Ishikawa (cell line): Measurements from ENCODE around the gene CRB1.

Experiments used
- CEBPB ChIP-seq: IDR thresholded peaks from 2 replicates; pipeline ENCODE4 v1.6.1; 2012
- CREB1 ChIP-seq: IDR thresholded peaks from 2 replicates; pipeline ENCODE4 v1.6.1; 2012; ENCODE audit warnings: low read depth
- EGR1 ChIP-seq: IDR thresholded peaks from 2 replicates; pipeline ENCODE4 v1.6.1; 2012
- EP300 ChIP-seq: IDR thresholded peaks from 2 replicates; pipeline ENCODE4 v1.6.1; 2012; ENCODE audit warnings: borderline replicate concordance
- FOXM1 ChIP-seq: IDR thresholded peaks from 2 replicates; pipeline ENCODE4 v1.6.1; 2012; ENCODE audit warnings: low read depth, borderline replicate concordance
- MAX ChIP-seq: IDR thresholded peaks from 2 replicates; pipeline ENCODE4 v1.6.1; 2012
- NFIC ChIP-seq: IDR thresholded peaks from 2 replicates; pipeline ENCODE4 v1.6.1; 2012
- RAD21 ChIP-seq: IDR thresholded peaks from 2 replicates; pipeline ENCODE4 v1.6.1; 2012; ENCODE audit warnings: low read depth
- REST ChIP-seq: IDR thresholded peaks from 2 replicates; pipeline ENCODE4 v1.6.1; 2012; ENCODE audit warnings: low read depth, mild to moderate bottlenecking
- TAF1 ChIP-seq: IDR thresholded peaks from 2 replicates; pipeline ENCODE4 v1.6.1; 2012; ENCODE audit warnings: low read depth, mild to moderate bottlenecking
- TCF12 ChIP-seq: IDR thresholded peaks from 2 replicates; pipeline ENCODE4 v1.6.1; 2012; ENCODE audit warnings: low read depth
- TEAD4 ChIP-seq: IDR thresholded peaks from 2 replicates; pipeline ENCODE4 v1.6.1; 2012
- USF1 ChIP-seq: IDR thresholded peaks from 2 replicates; pipeline ENCODE4 v1.6.1; 2012
- YY1 ChIP-seq: IDR thresholded peaks from 2 replicates; pipeline ENCODE4 v1.6.1; 2012; ENCODE audit warnings: low read depth
- ZBTB7A ChIP-seq: IDR thresholded peaks from 2 replicates; pipeline ENCODE4 v1.6.1; 2012; ENCODE audit warnings: low read depth

CRB1 gene

GRCh38 chr1:197307551-197307950, 39.5 kb downstream of the CRB1 start:
- TF ChIP-seq YY1 (no peak), RAD21 (no peak), EP300 (no peak), CREB1 (no peak), TCF12 (no peak), FOXM1 (no peak), REST (no peak), ZBTB7A (no peak), USF1 (no peak), TEAD4 (no peak), CEBPB (no peak), NFIC (no peak), EGR1 (no peak), MAX (no peak), TAF1 (no peak)

GRCh38 chr1:197311081-197311480, 43.0 kb downstream of the CRB1 start:
- TF ChIP-seq CREB1 (no peak), CEBPB (no peak), ZBTB7A (no peak), RAD21 (no peak), YY1 (no peak), NFIC (no peak), REST (no peak), TEAD4 (no peak), MAX (no peak), FOXM1 (no peak), EP300 (no peak), EGR1 (no peak), TAF1 (no peak), TCF12 (no peak), USF1 (no peak)

GRCh38 chr1:197312163-197312562, 44.1 kb downstream of the CRB1 start:
- TF ChIP-seq RAD21: no peak
- TF ChIP-seq MAX: no peak
- TF ChIP-seq USF1: no peak
- TF ChIP-seq TAF1: no peak
- TF ChIP-seq FOXM1: no peak
- TF ChIP-seq REST: no peak
- TF ChIP-seq TEAD4: no peak
- TF ChIP-seq YY1: no peak

GRCh38 chr1:197313713-197314112, 45.7 kb downstream of the CRB1 start:
- no peak for TF ChIP-seq USF1
- TF ChIP-seq YY1: no peak
- TF ChIP-seq ZBTB7A: no peak
- TF ChIP-seq TCF12: no peak
- TF ChIP-seq CREB1: no peak
- no peak for TF ChIP-seq MAX
- TF ChIP-seq TEAD4: no peak
- TF ChIP-seq RAD21: no peak
- TF ChIP-seq FOXM1: no peak
- TF ChIP-seq EGR1: no peak
- TF ChIP-seq TAF1: no peak
- TF ChIP-seq CEBPB: no peak
